ENCODE results near the gene CDK5R2.

The CDK5R2 gene

DNA sequence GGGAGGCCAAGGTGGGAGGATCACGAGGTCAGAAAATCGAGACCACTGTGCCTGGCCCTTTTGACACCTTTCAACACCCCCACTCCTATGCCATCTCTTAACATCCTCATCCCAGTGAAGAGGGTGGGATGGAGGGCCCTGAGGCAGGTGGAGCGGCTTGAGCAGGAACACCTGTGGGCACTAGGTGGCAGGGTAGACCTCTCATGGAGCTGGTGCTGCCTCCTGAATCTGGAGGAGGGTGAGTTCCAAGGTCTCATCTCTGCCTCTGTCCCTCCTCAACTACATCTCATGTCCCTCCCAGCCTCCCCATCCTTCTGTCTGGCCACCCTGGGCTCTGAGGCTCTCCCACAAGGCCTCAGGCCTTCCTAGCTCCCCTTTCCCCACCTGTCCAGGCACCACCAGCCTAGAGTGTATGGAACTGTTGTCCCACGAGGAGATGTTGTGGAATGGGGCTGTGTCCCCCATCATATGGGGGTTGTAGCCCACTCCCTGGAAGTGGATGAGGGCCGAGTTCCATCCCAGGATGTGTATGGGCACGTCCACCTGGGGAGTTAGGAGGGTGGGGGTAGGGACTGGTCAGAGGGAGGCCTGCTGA lies 50.8 kb downstream of the CDK5R2 start:
- DNase-seq = peak in 1 of 2 donors; percentile 23

DNA sequence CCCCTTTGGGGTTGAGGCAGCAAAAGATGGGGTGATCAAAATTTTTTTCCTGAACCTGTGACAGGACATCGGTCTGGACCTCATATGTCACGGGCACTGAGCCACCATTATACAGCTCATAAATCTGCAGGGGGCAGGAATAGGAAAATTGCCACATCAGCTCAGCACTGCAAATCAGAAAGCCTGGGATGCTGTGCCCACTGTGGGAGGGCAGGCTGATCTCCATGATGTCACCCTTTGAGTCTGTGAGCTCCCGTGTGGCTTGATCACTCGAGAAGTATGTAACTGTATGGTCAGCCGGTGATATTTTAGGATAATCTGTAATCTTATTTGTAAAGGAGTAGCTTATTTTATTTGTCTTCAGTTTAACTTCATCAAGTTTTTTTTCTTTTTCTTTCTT lies 51.4 kb downstream of the CDK5R2 start:
- DNase-seq = no peak
